Ishikawa (cell line): Measurements from ENCODE around the gene TENT4A.

Experiments
- CEBPB ChIP-seq: IDR thresholded peaks from 2 replicates; pipeline ENCODE4 v1.6.1; 2012
- CREB1 ChIP-seq: IDR thresholded peaks from 2 replicates; pipeline ENCODE4 v1.6.1; 2012; ENCODE audit warnings: low read depth
- EGR1 ChIP-seq: IDR thresholded peaks from 2 replicates; pipeline ENCODE4 v1.6.1; 2012
- EP300 ChIP-seq: IDR thresholded peaks from 2 replicates; pipeline ENCODE4 v1.6.1; 2012; ENCODE audit warnings: borderline replicate concordance
- FOXM1 ChIP-seq: IDR thresholded peaks from 2 replicates; pipeline ENCODE4 v1.6.1; 2012; ENCODE audit warnings: low read depth, borderline replicate concordance
- NFIC ChIP-seq: IDR thresholded peaks from 2 replicates; pipeline ENCODE4 v1.6.1; 2012
- RAD21 ChIP-seq: IDR thresholded peaks from 2 replicates; pipeline ENCODE4 v1.6.1; 2012; ENCODE audit warnings: low read depth
- TAF1 ChIP-seq: IDR thresholded peaks from 2 replicates; pipeline ENCODE4 v1.6.1; 2012; ENCODE audit warnings: low read depth, mild to moderate bottlenecking
- TCF12 ChIP-seq: IDR thresholded peaks from 2 replicates; pipeline ENCODE4 v1.6.1; 2012; ENCODE audit warnings: low read depth
- TEAD4 ChIP-seq: IDR thresholded peaks from 2 replicates; pipeline ENCODE4 v1.6.1; 2012
- USF1 ChIP-seq: IDR thresholded peaks from 2 replicates; pipeline ENCODE4 v1.6.1; 2012
- YY1 ChIP-seq: IDR thresholded peaks from 2 replicates; pipeline ENCODE4 v1.6.1; 2012; ENCODE audit warnings: low read depth
- ZBTB7A ChIP-seq: IDR thresholded peaks from 2 replicates; pipeline ENCODE4 v1.6.1; 2012; ENCODE audit warnings: low read depth
- TF ChIP-seq, protein P1 (sequence below): IDR thresholded peaks from 2 replicates; pipeline ENCODE4 v1.6.1; 2012; ENCODE audit warnings: low read depth, mild to moderate bottlenecking
- TF ChIP-seq, protein P2 (sequence below): IDR thresholded peaks from 2 replicates; pipeline ENCODE4 v1.6.1; 2012

Gene TENT4A

DNA sequence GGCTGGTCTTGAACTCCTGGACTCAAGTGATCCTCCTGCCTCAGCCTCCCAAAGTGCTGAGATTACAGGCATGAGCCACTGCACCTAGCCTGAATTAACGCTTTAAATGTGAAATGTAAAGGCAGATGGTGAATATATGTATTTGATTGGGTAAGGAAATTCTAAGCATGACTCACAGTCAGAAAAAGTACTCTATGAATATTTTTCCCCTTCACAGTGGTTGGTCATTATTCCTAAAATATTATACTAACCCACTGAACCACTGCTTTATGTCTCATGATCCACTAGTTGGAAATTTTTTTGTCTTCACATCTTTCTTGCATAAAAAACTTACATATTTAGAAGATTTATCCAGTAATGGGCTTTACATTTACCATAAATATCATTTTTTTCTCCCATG is 14.5 kb upstream of the TENT4A start:
- TF ChIP-seq TAF1 (no peak), FOXM1 (no peak), YY1 (no peak), EGR1 (no peak), ZBTB7A (no peak), EP300 (no peak), USF1 (no peak), RAD21 (no peak), NFIC (no peak), TEAD4 (no peak)
- TF ChIP-seq, protein P1, sequence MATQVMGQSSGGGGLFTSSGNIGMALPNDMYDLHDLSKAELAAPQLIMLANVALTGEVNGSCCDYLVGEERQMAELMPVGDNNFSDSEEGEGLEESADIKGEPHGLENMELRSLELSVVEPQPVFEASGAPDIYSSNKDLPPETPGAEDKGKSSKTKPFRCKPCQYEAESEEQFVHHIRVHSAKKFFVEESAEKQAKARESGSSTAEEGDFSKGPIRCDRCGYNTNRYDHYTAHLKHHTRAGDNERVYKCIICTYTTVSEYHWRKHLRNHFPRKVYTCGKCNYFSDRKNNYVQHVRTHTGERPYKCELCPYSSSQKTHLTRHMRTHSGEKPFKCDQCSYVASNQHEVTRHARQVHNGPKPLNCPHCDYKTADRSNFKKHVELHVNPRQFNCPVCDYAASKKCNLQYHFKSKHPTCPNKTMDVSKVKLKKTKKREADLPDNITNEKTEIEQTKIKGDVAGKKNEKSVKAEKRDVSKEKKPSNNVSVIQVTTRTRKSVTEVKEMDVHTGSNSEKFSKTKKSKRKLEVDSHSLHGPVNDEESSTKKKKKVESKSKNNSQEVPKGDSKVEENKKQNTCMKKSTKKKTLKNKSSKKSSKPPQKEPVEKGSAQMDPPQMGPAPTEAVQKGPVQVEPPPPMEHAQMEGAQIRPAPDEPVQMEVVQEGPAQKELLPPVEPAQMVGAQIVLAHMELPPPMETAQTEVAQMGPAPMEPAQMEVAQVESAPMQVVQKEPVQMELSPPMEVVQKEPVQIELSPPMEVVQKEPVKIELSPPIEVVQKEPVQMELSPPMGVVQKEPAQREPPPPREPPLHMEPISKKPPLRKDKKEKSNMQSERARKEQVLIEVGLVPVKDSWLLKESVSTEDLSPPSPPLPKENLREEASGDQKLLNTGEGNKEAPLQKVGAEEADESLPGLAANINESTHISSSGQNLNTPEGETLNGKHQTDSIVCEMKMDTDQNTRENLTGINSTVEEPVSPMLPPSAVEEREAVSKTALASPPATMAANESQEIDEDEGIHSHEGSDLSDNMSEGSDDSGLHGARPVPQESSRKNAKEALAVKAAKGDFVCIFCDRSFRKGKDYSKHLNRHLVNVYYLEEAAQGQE, result no peak

DNA sequence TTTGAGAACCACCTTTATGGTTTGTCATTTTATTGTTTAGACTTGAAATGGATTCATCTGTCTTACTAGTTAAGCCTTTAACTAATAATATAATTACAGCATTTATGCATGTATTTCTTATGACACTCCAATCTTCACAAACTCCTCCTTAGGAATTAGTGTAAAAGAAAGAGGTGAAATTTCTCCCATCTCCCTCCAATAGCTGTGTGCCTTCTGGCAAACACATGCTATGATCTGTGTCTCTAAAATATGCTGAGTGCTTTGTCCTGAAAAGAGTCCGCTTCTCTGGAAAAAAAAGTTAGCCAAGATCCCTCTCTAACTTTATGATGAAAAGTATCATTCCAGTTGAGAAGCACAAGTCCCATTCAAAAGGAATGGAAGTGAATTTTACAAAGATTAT is 13.9 kb upstream of the TENT4A start:
- TF ChIP-seq EP300 (no peak), TCF12 (no peak), ZBTB7A (no peak), TEAD4 (no peak), EGR1 (no peak), TAF1 (no peak), CREB1 (no peak), CEBPB (no peak), YY1 (no peak), RAD21 (no peak), NFIC (no peak), USF1 (no peak), FOXM1 (no peak)
- TF ChIP-seq, protein P2, sequence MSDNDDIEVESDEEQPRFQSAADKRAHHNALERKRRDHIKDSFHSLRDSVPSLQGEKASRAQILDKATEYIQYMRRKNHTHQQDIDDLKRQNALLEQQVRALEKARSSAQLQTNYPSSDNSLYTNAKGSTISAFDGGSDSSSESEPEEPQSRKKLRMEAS, result no peak
- TF ChIP-seq, protein P1, result no peak

GRCh38 chr5:6700074-6700684 is 13.1 kb upstream of the TENT4A start:
- TF ChIP-seq TEAD4 (no peak), USF1 (no peak), EP300 (no peak), CREB1 (no peak)
- TF ChIP-seq, protein P1, result no peak

GRCh38 chr5:6700685-6701355 is 12.4 kb upstream of the TENT4A start:
- TF ChIP-seq TEAD4 (no peak), YY1 (no peak), USF1 (no peak), TAF1 (no peak), EP300 (no peak), TCF12 (no peak), NFIC (no peak), FOXM1 (no peak), RAD21 (no peak)
- TF ChIP-seq, protein P1, result no peak
- TF ChIP-seq, protein P2, result no peak
